Stomach (tissue), 4 donors: ENCODE measurements around the gene BMPR1B.

ENCODE experiments used
- CTCF ChIP-seq, 7 experiments: fragments of 450-650 bp in 4 of 7; fragments of 200-600 bp in 3 of 7; sonication (generic) in 3 of 7; IDR thresholded peaks; one replicate each; pipeline ENCODE4 v1.5.1; 2016 to 2019; ENCODE audit warnings: antibody characterized with exemption in 7 of 7, control low read depth in 2 of 7, mild to moderate bottlenecking in 1 of 7
- POLR2A ChIP-seq, 4 donors: fragments of 450-650 bp; IDR thresholded peaks; one replicate each; pipeline ENCODE4 v1.6.1; 2016; ENCODE audit warnings: antibody characterized with exemption in 4 of 4, control low read depth in 2 of 4, mild to moderate bottlenecking in 1 of 4, moderate library complexity in 1 of 4

GRCh38 chr4:95085124-95085833, 327.5 kb downstream of the BMPR1B start:
- no peak for TF ChIP-seq CTCF (IDR thresholded peaks at IDR 0.05)
- TF ChIP-seq POLR2A (IDR thresholded peaks at IDR 0.05): no peak
